Nephron (organoid): Measurements from ENCODE around the gene ADPRS.

ENCODE experiments used
- H3K27ac Mint-ChIP-seq, 3 experiments: 2 replicates each; pipeline ENCODE4 v1.8.0; 2020; ENCODE audit warnings: mixed read lengths in 3 of 3, mild to moderate bottlenecking in 2 of 3, moderate library complexity in 1 of 3
- H3K27me3 Mint-ChIP-seq: 2 replicates; pipeline ENCODE4 v1.8.0; 2021; ENCODE audit warnings: low read depth, mild to moderate bottlenecking, moderate library complexity, mixed read lengths
- H3K36me3 Mint-ChIP-seq: 2 replicates; pipeline ENCODE4 v1.8.0; 2020; ENCODE audit warnings: low read depth, mixed read lengths
- H3K4me1 Mint-ChIP-seq: 2 replicates; pipeline ENCODE4 v1.8.0; 2020; ENCODE audit warnings: mixed read lengths
- H3K4me3 Mint-ChIP-seq, 3 experiments: 2 replicates each; pipeline ENCODE4 v1.8.0; 2020; ENCODE audit warnings: mild to moderate bottlenecking in 3 of 3, mixed read lengths in 3 of 3, moderate library complexity in 2 of 3
- H3K9me3 Mint-ChIP-seq: 2 replicates; pipeline ENCODE4 v1.8.0; 2020; ENCODE audit warnings: mixed read lengths
- CTCF ChIP-seq, 3 experiments: fragments of 200-600 bp; sonication (generic); IDR thresholded peaks; one replicate each; pipeline ENCODE4 v1.5.0; 2021; ENCODE audit warnings: antibody characterized with exemption in 3 of 3; ENCODE audit not compliant: unreplicated experiment in 3 of 3

ADPRS gene

GRCh38 chr1:36134031-36134430 is 45.3 kb downstream of the ADPRS start:
- no peak for TF ChIP-seq CTCF (IDR thresholded peaks at IDR 0.05; ENCODE audit: unreplicated experiment in 3 of 3)
- peaks cover 4% of the 10 kb centered on the region for H3K27me3 Mint-ChIP-seq
- peak overlapping the region in 2 of 3 experiments; percentile 40 to 78 for H3K27ac Mint-ChIP-seq
- peaks cover 13% of the 10 kb centered on the region for H3K36me3 Mint-ChIP-seq
- no peak overlapping the region for H3K4me3 Mint-ChIP-seq
- no peaks in the 10 kb centered on the region for H3K9me3 Mint-ChIP-seq
- peaks cover 22% of the 10 kb centered on the region for H3K4me1 Mint-ChIP-seq

GRCh38 chr1:36134505-36135329 is 46.0 kb downstream of the ADPRS start:
- Mint-ChIP-seq H3K27me3 (no peaks in the 10 kb centered on the region), H3K27ac (peak overlapping the region in 2 of 3 experiments; percentile 43 to 78), H3K4me3 (no peak overlapping the region), H3K9me3 (no peaks in the 10 kb centered on the region), H3K4me1 (peaks cover 22% of the 10 kb centered on the region), H3K36me3 (peaks cover 17% of the 10 kb centered on the region)
- peak; percentile 80 to 84 (median 81) for TF ChIP-seq CTCF (IDR thresholded peaks at IDR 0.05; ENCODE audit: unreplicated experiment in 3 of 3)

GRCh38 chr1:36135330-36135667 is 46.6 kb downstream of the ADPRS start:
- Mint-ChIP-seq H3K9me3 (no peaks in the 10 kb centered on the region), H3K27me3 (no peaks in the 10 kb centered on the region), H3K36me3 (peaks cover 21% of the 10 kb centered on the region), H3K4me3 (no peak overlapping the region), H3K4me1 (peaks cover 20% of the 10 kb centered on the region), H3K27ac (peak overlapping the region in 2 of 3 experiments; percentile 43 to 78)
- TF ChIP-seq CTCF (IDR thresholded peaks at IDR 0.05; ENCODE audit: unreplicated experiment in 3 of 3): no peak

- Mint-ChIP-seq H3K36me3 (peaks cover 21% of the 10 kb centered on the region), H3K4me3 (no peak overlapping the region), H3K27ac (peak overlapping the region; percentile 23 to 78 (median 43)), H3K9me3 (no peaks in the 10 kb centered on the region), H3K4me1 (peaks cover 17% of the 10 kb centered on the region), H3K27me3 (no peaks in the 10 kb centered on the region)
- no peak for TF ChIP-seq CTCF (IDR thresholded peaks at IDR 0.05; ENCODE audit: unreplicated experiment in 3 of 3)
Measured at GRCh38 chr1:36135796-36136195, 47.1 kb downstream of the ADPRS start.

- Mint-ChIP-seq H3K27me3 (no peaks in the 10 kb centered on the region), H3K9me3 (no peaks in the 10 kb centered on the region)
- TF ChIP-seq CTCF (IDR thresholded peaks at IDR 0.05; ENCODE audit: unreplicated experiment in 3 of 3): no peak
Measured at GRCh38 chr1:36136535-36136934, 47.8 kb downstream of the ADPRS start.

GRCh38 chr1:36137226-36137625 is 48.5 kb downstream of the ADPRS start:
- H3K27ac Mint-ChIP-seq: no peak overlapping the region
- H3K27me3 Mint-ChIP-seq: no peaks in the 10 kb centered on the region
- H3K9me3 Mint-ChIP-seq: no peaks in the 10 kb centered on the region
- peaks cover 20% of the 10 kb centered on the region for H3K4me1 Mint-ChIP-seq
- TF ChIP-seq CTCF (IDR thresholded peaks at IDR 0.05; ENCODE audit: unreplicated experiment in 3 of 3): no peak
- no peak overlapping the region for H3K4me3 Mint-ChIP-seq
- H3K36me3 Mint-ChIP-seq: peaks cover 21% of the 10 kb centered on the region

More at GRCh38 chr1:36136535-36136934, 47.8 kb downstream of the ADPRS start:
- H3K4me1 Mint-ChIP-seq: peaks cover 17% of the 10 kb centered on the region
- no peak overlapping the region for H3K27ac Mint-ChIP-seq
- H3K36me3 Mint-ChIP-seq: peaks cover 21% of the 10 kb centered on the region
- H3K4me3 Mint-ChIP-seq: no peak overlapping the region
